GM12872 (cell line): ENCODE results near the gene MKRN2.

Experiments
- TF ChIP-seq, protein P1 (sequence below): IDR thresholded peaks from 3 replicates; pipeline ENCODE4 v1.5.1; 2011; ENCODE audit warnings: low read depth, mild to moderate bottlenecking, low read length, moderate library complexity; ENCODE audit not compliant: insufficient read depth

MKRN2 gene

GRCh38 chr3:12608376-12608775 lies 51.5 kb downstream of the MKRN2 start:
- TF ChIP-seq, protein P1, sequence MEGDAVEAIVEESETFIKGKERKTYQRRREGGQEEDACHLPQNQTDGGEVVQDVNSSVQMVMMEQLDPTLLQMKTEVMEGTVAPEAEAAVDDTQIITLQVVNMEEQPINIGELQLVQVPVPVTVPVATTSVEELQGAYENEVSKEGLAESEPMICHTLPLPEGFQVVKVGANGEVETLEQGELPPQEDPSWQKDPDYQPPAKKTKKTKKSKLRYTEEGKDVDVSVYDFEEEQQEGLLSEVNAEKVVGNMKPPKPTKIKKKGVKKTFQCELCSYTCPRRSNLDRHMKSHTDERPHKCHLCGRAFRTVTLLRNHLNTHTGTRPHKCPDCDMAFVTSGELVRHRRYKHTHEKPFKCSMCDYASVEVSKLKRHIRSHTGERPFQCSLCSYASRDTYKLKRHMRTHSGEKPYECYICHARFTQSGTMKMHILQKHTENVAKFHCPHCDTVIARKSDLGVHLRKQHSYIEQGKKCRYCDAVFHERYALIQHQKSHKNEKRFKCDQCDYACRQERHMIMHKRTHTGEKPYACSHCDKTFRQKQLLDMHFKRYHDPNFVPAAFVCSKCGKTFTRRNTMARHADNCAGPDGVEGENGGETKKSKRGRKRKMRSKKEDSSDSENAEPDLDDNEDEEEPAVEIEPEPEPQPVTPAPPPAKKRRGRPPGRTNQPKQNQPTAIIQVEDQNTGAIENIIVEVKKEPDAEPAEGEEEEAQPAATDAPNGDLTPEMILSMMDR, result no peak

DNA sequence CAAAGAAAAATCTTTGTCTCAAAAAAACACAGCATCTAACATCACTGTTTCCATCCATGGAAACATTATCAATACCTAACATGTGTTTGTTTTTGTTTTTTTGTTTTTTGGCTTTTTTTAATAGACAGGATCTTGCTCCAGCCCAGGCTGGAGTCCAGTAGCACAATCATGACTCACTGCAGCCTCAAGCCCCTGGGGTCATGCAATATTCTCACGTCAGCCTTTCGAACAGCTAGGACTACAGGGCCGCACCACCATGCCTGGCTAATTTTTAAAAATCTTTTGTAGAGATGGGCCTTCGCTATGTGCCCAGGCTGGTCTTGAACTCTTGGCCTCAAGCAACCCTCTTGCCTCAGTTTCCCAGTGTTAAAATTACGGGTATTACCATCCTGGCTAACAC lies 54.2 kb downstream of the MKRN2 start:
- TF ChIP-seq, protein P1, result no peak

DNA sequence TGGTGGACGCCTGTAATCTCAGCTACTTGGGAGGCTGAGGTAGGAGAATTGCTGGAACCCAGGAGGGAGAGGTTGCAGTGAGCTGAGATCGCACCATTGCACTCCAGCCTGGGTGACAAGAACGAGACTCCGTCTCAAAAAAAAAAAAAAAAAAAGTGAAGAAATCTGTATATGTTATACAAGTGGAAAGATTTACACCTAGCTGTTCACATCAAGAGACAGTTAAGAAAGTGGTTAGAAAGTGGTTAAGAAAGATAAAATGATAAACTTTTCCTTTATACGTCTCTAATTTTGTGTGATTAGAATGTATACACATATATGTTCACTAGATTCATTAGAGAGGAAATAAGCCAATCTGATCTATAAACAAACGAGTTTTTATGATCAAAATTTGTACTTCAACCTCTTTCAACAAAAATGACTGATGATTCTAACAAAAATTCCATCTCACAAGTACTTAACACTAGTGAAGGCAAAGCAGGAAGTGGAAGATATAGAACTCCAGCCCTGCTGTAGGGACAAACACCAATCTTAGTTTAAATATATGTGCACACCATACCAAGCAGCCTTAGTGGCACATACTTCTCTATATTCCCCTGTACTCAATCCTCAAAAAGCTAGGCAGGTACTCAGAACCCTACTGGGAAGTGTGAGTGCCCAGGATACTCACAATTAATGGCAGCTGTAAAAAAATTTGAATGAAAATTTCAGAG lies 55.8 kb downstream of the MKRN2 start:
- TF ChIP-seq, protein P1, result no peak

DNA sequence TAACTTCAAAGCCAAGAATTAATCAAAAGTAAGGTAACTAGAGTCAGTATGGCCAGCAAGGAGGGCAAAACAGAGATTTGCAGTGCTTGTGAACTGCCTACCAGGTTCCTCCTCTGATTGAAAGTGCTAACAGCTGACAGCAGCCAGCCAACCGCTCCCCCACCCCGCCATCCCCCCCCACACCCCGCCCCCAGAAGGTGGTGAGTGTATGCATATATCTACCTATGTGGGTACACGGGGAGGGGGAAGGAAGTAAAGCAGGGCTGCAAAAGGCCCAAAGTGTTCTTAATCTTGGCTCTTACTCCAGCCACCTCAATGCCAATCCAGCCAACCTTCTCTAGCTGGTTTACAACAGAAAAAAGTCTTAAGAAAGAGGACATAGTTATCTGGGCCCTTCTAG lies 56.4 kb downstream of the MKRN2 start:
- TF ChIP-seq, protein P1, result no peak

- TF ChIP-seq, protein P1, result no peak
Observed at GRCh38 chr3:12615266-12615665, 58.4 kb downstream of the MKRN2 start.

- TF ChIP-seq, protein P1, result no peak
Observed at GRCh38 chr3:12618426-12618825, 61.5 kb downstream of the MKRN2 start.

GRCh38 chr3:12620305-12620704 lies 63.4 kb downstream of the MKRN2 start:
- TF ChIP-seq, protein P1, result no peak
